Gastroesophageal sphincter (tissue), 3 donors: ENCODE measurements around the gene GSTK1.

Source experiments
- CTCF ChIP-seq, 4 experiments: fragments of 200-600 bp in 2 of 4; fragments of 450-650 bp in 2 of 4; sonication (generic) in 1 of 4; IDR thresholded peaks; one replicate each; pipeline ENCODE4 v1.5.1; 2017 to 2019; ENCODE audit warnings: antibody characterized with exemption in 4 of 4, mild to moderate bottlenecking in 2 of 4, moderate library complexity in 2 of 4
- POLR2AphosphoS5 ChIP-seq: sonication (generic); formaldehyde crosslinking; IDR thresholded peaks from one replicate; pipeline ENCODE4 v1.6.1; 2017; ENCODE audit warnings: antibody characterized with exemption

GRCh38 chr7:143272871-143273270, 9.6 kb downstream of the GSTK1 start:
- TF ChIP-seq CTCF (IDR thresholded peaks at IDR 0.05) (no peak), POLR2AphosphoS5 (no peak)
